OCI-M1 (cell line): Measurements from ENCODE around the gene TJP3.

Experiments
- DNase-seq: peaks from one replicate; lab custom pipeline; 2025; lab: John Stamatoyannopoulos, UW

The TJP3 gene

GRCh38 chr19:3671680-3672574, 36.3 kb upstream of the TJP3 start:
- DNase-seq = no peak

GRCh38 chr19:3672575-3672948, 35.6 kb upstream of the TJP3 start:
- no peak for DNase-seq

DNA sequence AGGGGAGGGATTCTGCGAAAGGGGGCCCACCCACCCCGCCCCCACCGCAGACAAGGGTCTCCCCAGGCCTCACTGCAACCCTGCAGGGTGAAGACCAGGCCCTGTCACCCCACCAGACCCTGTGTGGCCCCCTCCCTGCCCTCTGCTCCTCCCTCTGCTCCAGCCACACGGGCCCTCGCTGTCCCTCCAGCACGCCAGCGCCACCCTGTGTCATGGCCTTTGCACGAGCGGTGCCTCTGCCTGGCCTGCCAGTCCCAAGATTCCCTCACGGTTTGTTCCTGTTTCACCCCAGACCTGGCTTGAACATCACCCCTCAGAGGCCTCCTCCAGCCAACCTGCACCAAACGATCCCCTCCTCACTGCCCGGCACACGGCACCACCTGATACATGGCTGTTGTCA, 35.2 kb upstream of the TJP3 start:
- no peak for DNase-seq

DNA sequence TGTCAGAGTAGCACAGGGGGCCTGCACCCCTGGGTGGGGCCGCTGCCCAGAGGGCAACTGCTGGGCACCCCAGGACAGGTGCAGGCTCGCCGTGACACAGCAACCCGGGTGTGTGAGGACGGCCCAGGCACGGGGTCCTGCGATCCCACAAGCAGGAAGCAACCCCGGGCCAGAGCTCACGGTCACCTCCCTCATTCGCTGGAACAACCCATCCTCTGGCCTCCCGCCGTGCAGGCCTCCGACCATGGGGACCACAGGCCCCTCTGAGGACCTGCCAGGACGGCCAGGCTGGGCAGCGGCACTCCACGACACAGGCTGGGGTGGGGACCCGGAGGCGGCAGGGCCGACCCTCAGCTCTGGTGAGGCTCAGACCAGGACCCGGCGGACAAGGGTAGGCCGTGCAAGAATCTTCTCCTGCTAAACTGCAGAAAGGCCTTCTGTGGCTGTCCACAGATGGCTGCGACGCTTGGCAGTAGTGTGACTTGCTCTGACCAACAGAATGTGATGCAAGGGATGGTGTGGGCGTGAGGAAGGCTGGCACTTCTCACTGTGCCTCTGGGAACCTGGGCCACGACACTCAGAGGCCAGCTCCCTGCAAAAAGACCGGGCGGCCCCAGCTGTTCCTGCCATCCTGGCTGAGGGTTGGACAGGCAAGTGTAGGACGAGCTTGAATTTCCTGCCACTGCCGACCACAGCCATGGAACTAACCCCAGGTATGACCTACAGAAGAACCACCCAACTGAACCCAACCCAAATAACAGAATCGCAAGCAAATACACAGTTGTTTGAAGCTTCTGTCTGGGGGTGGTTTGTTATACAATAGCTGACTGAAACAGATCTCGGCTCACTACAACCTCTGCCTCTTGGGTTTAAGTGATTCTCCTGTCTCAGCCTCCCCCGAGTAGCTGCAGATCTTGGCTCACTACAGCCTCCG, 34.4 kb upstream of the TJP3 start:
- no peak for DNase-seq

- DNase-seq = no peak
Observed at GRCh38 chr19:3674784-3675543, 33.2 kb upstream of the TJP3 start.

DNA sequence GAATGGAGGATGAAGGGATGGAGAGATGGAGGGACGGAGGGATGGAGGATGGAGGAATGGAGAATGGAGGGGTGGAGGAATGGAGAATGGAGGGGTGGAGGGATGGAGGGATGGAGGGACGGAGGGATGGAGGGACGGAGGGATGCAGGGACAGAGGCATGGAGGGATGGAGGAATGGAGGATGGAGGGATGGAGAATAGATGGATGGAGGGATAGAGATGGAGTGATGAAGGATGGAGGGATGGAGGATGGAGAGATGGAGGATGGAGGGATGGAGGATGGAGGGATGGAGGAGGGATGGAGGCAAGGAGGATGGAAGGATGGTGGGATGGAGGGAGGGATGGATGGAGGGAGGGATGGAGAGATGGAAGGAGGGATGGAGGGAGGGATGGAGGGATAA, 30.0 kb upstream of the TJP3 start:
- DNase-seq = no peak

DNA sequence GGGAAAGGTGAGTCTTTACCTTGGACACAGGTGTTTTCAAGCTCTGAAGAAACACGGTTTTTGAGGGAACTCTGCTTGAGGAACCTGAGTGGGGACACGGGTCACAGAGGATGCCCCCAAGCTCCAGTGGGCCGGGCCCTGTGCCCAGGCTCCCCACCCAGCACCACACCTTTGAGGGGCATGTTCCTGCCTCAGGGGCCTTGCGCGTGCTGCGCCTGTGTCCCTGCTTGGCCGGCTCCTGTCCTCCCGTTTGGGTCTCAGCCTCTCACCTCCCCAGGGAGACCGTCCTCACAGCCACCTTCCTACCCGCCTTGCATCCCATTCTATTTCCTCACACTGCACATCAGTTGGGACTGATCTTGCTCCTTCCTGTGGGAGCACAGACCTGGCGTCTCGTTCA, 29.0 kb upstream of the TJP3 start:
- no peak for DNase-seq

- no peak for DNase-seq
Observed at GRCh38 chr19:3679581-3679980, 28.6 kb upstream of the TJP3 start.

DNA sequence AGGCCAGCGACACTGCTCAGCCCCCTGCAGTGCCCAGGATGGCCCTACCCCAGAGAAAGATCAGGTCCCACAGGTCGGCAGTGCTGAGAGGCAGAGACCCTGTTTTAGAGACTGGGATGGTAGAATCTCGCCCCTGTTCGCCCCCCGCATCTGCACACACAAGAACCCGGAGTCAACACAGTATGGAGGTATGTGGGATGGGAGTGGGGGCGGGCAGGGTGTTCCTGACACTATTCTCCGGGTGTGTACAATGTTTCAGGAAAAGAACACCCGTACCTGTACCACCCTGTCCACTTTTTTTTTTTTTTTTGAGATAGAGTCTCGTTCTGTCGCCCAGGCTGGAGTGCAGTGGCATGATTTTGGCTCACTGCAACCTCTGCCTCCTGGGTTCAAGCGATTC, 27.2 kb upstream of the TJP3 start:
- no peak for DNase-seq

DNA sequence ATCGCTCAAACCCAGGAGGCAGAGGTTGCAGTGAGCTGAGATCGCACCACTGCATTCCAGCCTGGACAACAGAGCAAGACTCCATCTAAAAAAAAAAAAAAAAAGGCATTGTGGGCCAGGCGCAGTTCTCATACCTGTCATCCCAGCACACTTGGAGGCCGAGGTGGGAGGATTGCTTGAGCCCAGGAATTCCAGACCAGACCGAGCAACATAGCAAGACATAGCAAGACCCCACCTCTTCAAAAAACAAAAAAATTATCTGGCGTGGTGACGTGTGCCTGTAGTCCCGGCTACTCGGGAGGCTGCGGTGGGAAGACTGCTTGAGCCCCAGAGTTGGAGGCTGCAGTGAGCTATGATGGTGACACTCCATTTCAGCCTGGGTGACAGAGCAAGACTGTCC, 25.9 kb upstream of the TJP3 start:
- no peak for DNase-seq

GRCh38 chr19:3682741-3683404, 25.3 kb upstream of the TJP3 start:
- no peak for DNase-seq

- no peak for DNase-seq
Observed at GRCh38 chr19:3683405-3684053, 24.7 kb upstream of the TJP3 start.

DNA sequence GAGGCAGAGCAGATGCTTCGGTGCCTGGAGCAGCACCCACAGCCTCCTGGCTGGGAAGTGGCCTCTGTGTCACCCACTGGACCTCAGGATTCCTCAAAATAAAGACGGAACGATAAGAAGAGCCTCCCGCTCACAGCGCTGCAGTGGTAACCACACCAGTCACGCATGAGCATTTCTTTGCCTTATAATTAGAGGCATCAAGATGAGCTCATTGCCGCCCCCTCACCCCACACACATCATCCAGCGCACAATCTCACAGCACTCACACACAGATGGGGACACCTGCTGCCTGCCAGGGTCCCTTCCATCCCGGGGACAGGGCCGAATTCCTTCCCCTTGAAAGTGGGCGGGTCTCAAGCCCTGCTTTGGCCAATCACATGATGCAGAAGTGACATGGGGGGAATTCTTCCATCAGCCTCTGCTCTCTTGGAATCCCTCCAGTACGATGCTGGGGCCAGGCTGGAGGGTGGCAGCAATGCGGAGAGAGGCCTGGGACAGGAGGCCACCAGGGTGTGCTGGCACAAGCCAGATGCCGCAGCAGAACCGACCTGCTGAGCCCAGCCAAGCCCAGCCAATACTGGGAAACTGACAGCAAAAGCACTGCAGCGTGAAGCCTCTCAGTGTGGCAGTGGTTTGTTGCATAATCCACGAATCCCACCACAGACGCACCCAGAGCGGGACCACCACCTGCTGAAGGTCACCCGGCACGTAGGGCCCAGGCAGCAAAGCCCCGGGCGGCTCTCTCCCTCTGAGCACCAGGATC, 23.9 kb upstream of the TJP3 start:
- no peak for DNase-seq

DNA sequence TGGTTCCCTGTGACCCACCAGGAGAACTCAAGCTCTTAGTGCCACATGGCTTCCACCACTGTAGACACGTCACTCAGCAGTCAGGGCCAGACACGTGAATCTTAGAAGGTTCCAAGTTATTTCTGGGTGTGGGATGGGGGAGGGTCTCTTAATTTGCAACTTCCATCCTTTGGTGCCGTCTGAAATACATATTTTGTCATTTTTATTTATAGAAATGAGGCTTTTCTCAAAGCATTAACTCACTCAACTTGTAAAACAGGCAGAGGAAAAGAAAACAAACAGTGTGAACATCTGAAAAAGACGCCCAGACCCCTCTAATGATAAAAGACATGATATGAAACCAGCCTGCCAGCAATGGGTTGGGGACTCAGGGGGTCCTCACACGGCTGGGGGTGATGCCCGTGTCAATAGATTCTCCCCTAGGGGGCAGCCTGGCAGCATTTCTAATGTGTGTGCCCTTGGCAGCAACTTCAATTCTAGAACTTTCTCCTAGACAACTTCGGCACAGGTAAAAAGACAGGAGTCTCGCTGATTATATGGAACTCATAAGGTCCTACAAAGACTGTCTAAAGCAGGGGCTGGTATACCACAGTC, 23.3 kb upstream of the TJP3 start:
- no peak for DNase-seq

GRCh38 chr19:3687393-3687773, 20.8 kb upstream of the TJP3 start:
- no peak for DNase-seq

DNA sequence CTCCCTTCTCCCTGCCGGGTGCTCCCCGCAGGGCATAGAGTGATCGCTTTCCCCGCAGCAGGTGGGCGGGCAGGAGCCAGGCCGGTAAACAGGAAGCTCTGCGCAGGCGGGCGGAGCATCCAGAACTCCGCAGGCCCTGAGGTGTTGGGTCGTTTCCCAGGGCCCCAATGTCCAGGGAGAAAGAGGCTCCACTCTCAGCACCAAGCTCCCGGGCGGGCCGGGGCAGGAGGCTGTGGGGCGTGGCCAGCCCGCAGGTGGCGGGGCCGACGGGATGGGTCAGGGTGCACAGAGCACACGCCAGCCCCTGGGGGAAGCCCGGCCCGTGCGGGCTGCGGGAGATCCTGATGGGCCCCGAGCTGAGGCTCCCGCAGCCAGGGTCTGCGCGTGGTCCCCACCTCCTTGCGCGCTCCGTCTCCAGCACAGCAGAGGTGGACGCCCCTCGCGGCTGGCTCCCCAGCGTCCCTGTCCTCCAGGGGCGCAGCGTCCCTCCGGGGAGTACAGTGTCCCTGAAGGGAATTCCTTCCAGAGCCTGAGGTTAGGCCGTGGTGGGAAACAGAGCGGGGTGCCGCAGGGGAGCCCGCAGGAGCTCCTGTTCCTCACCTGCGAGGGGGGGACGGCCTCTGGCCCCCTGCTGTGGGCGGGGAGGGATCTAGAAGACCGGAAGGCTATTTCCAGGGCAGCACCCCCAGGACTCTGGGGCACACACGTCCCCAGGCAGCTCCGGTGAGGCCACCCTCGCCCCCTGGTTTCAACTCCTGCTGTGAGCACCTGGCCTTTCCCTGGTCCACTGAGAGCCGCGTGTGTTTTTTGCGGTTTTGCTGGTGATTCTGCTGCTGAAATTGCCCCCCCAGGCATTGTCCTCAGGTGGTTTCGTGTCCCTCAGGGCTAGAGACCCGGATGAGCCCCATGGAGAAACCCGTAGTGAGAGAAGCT, 20.1 kb upstream of the TJP3 start:
- DNase-seq = no peak

GRCh38 chr19:3690551-3691371, 17.4 kb upstream of the TJP3 start:
- no peak for DNase-seq

DNA sequence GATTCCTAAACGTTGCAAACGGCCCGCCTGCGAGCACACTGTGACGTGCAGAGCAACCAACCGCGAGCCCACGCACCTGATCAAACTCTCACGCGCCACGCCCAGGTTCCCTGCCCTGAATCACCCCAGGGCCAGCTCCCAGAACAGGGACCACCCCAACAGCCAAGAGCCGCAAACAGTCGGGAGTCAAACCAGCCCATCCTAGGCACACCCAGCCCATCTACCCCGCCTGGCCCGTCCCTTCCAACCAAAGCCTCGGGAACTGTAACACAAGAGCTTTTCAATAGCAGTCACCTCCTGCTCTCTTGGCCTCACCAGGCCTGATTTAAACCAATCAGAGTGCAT, 16.8 kb upstream of the TJP3 start:
- no peak for DNase-seq
